GM18505 (cell line): ENCODE measurements around the gene FXYD6.

Experiments
- ATAC-seq: cut with Tn5 transposase; IDR thresholded peaks from one replicate; pipeline ENCODE4 v1.9.1; 2021; ENCODE audit not compliant: unreplicated experiment
- POLR2A ChIP-seq: IDR thresholded peaks from 4 replicates; pipeline ENCODE4 v1.6.1; 2011; ENCODE audit warnings: borderline replicate concordance; ENCODE audit not compliant: insufficient read depth, insufficient read length; ENCODE audit errors: extremely low read depth

Gene FXYD6

GRCh38 chr11:117851106-117851505 lies 25.4 kb downstream of the FXYD6 start:
- TF ChIP-seq POLR2A = no peak
- no peak for ATAC-seq

DNA sequence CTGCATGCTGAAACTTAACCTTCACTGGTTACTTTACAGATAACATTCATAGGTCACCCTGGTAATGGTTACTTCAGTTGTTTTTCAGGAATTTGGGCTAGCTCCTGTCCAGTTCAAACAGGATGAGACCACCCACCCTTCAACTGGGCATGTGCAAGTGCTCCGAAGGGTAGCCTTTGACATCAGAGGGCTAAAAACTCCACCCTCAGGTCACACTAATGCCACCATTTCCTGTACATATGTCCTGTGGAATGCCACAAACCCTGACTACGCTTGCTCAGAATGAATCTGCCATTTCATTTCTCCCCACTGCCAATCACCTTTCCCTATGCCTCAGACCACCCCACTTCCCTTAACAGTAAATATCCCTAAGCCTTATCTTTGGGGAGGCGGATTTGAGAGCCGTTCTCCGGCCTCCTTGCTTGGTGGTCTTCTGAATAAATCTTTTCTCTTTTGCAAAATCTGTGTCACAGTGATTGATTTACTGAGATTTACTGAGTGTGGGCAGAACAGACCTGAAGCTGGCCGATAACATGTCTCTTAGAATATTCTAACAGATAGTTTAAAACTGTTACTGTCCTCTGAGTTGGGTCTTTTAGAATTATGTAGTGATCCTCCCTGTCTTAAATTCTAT lies 26.6 kb downstream of the FXYD6 start:
- no peak for TF ChIP-seq POLR2A
- ATAC-seq = no peak

- ATAC-seq = no peak
- no peak for TF ChIP-seq POLR2A
These were observed 32.6 kb downstream of the FXYD6 start for GRCh38 chr11:117843666-117844484.

GRCh38 chr11:117842131-117842941 lies 34.1 kb downstream of the FXYD6 start:
- ATAC-seq = no peak
- no peak for TF ChIP-seq POLR2A

GRCh38 chr11:117841551-117842031 lies 34.9 kb downstream of the FXYD6 start:
- no peak for TF ChIP-seq POLR2A
- ATAC-seq = no peak

- TF ChIP-seq POLR2A = no peak
These were observed 35.4 kb downstream of the FXYD6 start for GRCh38 chr11:117840881-117841550.

GRCh38 chr11:117839936-117840813 lies 36.3 kb downstream of the FXYD6 start:
- ATAC-seq = no peak
- TF ChIP-seq POLR2A = no peak

More at GRCh38 chr11:117840881-117841550, 35.4 kb downstream of the FXYD6 start:
- no peak for ATAC-seq

GRCh38 chr11:117839380-117839881 lies 37.0 kb downstream of the FXYD6 start:
- ATAC-seq = no peak
- TF ChIP-seq POLR2A = no peak

DNA sequence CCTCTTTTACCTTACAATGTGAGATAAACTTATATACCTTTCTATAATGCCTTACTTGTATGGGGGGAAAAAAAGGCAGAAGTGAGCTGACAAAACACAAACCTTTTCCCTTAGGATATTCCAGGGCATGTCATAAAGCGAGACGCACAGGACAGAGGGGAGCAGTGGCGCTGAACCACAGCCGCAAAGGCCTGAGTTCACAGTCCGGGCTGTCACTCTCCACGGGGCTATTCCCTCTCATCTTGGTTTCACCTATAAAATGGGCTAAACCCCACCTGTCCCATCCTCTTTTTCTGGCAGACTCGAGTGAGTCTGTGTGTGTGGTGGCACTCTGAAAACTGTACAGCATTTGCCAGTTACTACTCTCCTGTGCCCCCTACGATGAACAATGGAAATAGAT lies 37.6 kb downstream of the FXYD6 start:
- ATAC-seq = no peak
- no peak for TF ChIP-seq POLR2A

DNA sequence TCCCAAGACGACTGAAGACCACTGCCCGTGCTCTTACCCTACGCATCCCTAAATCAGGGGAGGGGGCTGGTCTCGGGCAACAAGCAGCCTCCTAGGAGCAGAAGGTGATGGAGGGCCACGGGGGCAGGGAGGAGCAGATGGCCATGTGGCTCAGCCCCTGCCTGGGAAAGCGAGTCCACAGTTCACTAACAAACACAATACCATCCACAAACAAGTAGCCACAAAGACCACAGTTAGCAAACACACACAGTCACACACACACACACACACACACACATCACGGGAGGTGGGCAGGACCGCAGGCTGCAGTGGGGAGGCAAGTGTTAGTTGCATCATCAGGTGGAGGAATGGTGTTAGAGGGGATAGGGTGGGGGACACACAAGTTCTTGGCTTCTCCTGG lies 38.7 kb downstream of the FXYD6 start:
- no peak for ATAC-seq
- no peak for TF ChIP-seq POLR2A

- ATAC-seq = no peak
- TF ChIP-seq POLR2A = no peak
These were observed 39.2 kb downstream of the FXYD6 start for GRCh38 chr11:117837070-117837776.
